ENCODE results near the gene SP4.

- TF ChIP-seq CTCF (IDR thresholded peaks at IDR 0.05) (no peak), POLR2AphosphoS5 (IDR thresholded peaks at IDR 0.05) (no peak), POLR2A (IDR thresholded peaks at IDR 0.05) (no peak)
Measured at GRCh38 chr7:21476429-21476828, 48.5 kb downstream of the SP4 start.

Measured in prostate gland (tissue), 2 donors.